ENCODE results near the gene HES3.

GRCh38 chr1:6247651-6248050 lies 3.7 kb downstream of the HES3 start:
- no peak for TF ChIP-seq CTCF (IDR thresholded peaks at IDR 0.05)
- no peak for TF ChIP-seq EP300 (IDR thresholded peaks at IDR 0.05)
- no peak for TF ChIP-seq POLR2A (IDR thresholded peaks at IDR 0.05)

Measured in ovary (tissue), 3 donors.